HepG2 (cell line): ENCODE results near the gene LCE6A. TPM values are rescaled to one million over a fixed set of nuclear protein-coding genes. Genes with fewer than 3 reads are reported as not detected.

Source experiments
- ATAC-seq: fragments of 200-7000 bp; cut with Tn5 transposase; 3 replicates; pipeline ENCODE4 v1.9.1; 2020; ENCODE audit warnings: mild to moderate bottlenecking, moderate library complexity
- BruUV-seq: library from RNA; stranded (reverse); fragments of 400-500 nt; replicated peaks from 2 replicates; lab custom pipeline; 2021; lab: Mats Ljungman, UMichigan
- CTCF ChIA-PET: fragments of 300-600 bp; formaldehyde crosslinking; extraction: SDS; loops from one replicate; lab custom pipeline; 2021; ENCODE audit warnings: low total read pairs, inconsistent platforms, low intra/inter-chr PET ratio; lab: Yijun Ruan, JAX
- POLR2A ChIA-PET: fragments of 350-600 bp; sonication (Branson Sonifier 250); formaldehyde crosslinking; loops from one replicate; lab custom pipeline; 2020; ENCODE audit warnings: antibody characterized with exemption, inconsistent platforms; lab: Yijun Ruan, JAX
- DNase-seq: peaks from one replicate; pipeline ENCODE4 v3.0.0-alpha.2; 2015; ENCODE audit warnings: low spot score
- FAIRE-seq: peaks from 3 replicates; lab custom pipeline; 2011; peaks lifted over from hg19 to GRCh38; lab: Jason Lieb, UNC
- H2AFZ ChIP-seq: one replicate; pipeline ENCODE4 v1.6.1; 2011; ENCODE audit warnings: low read length, inconsistent platforms
- H3K27ac ChIP-seq: fragments of 300-600 bp; 3 replicates; pipeline ENCODE4 v1.8.0; 2011; ENCODE audit warnings: mixed run types, mild to moderate bottlenecking, mixed read lengths, low read length, inconsistent platforms; ENCODE audit not compliant: insufficient read depth; ENCODE audit errors: extremely low read length
- H3K27me3 ChIP-seq, 2 experiments: fragments of 200-600 bp in 1 of 2; 2 replicates in 1 of 2; 3 replicates in 1 of 2; pipeline versions ENCODE4 v1.6.0 to v1.8.0; 2011; ENCODE audit warnings: low read length in 2 of 2, mild to moderate bottlenecking in 2 of 2, moderate library complexity in 2 of 2, inconsistent platforms in 1 of 2; ENCODE audit not compliant: insufficient read depth in 2 of 2, control insufficient read depth in 1 of 2
- H3K36me3 ChIP-seq, 2 experiments: fragments of 200-600 bp in 1 of 2; replicated peaks in 1 of 2; 2 replicates in 1 of 2; 3 replicates in 1 of 2; pipeline versions ENCODE4 v1.5.1 to v1.8.0; 2011; ENCODE audit warnings: low read length in 2 of 2, inconsistent platforms in 1 of 2; ENCODE audit not compliant: insufficient read depth in 2 of 2, control insufficient read depth in 1 of 2
- H3K4me1 ChIP-seq: 2 replicates; pipeline ENCODE4 v1.5.1; 2012; ENCODE audit warnings: low read length, inconsistent platforms; ENCODE audit not compliant: insufficient read depth
- H3K4me2 ChIP-seq: 2 replicates; pipeline ENCODE4 v1.6.0; 2011; ENCODE audit warnings: low read depth, low read length, inconsistent platforms
- H3K4me3 ChIP-seq, 3 experiments: fragments of 200-600 bp in 1 of 3; sonication (generic), shearing (Covaris generic) in 1 of 3; replicated peaks in 1 of 3; 2 replicates each; pipeline ENCODE4 v1.5.1; 2011 to 2016; ENCODE audit warnings: low read length in 3 of 3, inconsistent platforms in 2 of 3, low read depth in 2 of 3, mild to moderate bottlenecking in 2 of 3, control low read depth in 1 of 3, mixed read lengths in 1 of 3; ENCODE audit not compliant: insufficient read depth in 1 of 3
- H3K79me2 ChIP-seq: one replicate; pipeline ENCODE4 v1.6.1; 2011; ENCODE audit warnings: low read length, inconsistent platforms; ENCODE audit not compliant: insufficient read depth
- H3K9ac ChIP-seq: 2 replicates; pipeline ENCODE4 v1.6.0; 2011; ENCODE audit warnings: mild to moderate bottlenecking, low read depth, low read length, inconsistent platforms; ENCODE audit not compliant: insufficient read depth
- H3K9me3 ChIP-seq: 2 replicates; pipeline ENCODE4 v1.5.1; 2012; ENCODE audit warnings: mild to moderate bottlenecking, low read length
- H4K20me1 ChIP-seq: 2 replicates; pipeline ENCODE4 v1.6.0; 2011; ENCODE audit warnings: inconsistent platforms, mild to moderate bottlenecking, low read length, moderate library complexity; ENCODE audit not compliant: insufficient read depth
- CBX5 ChIP-seq: sonication (generic); formaldehyde crosslinking; IDR thresholded peaks from 2 replicates; pipeline ENCODE4 v1.4.0; 2020; ENCODE audit warnings: missing genetic modification reagents, borderline replicate concordance
- CHD2 ChIP-seq: IDR thresholded peaks from 2 replicates; pipeline ENCODE4 v1.6.1; 2011; ENCODE audit warnings: low read depth, low read length, improper control_type of control experiment
- CREB3 ChIP-seq: sonication (generic); formaldehyde crosslinking; IDR thresholded peaks from 2 replicates; pipeline ENCODE4 v1.5.0; 2020; ENCODE audit warnings: missing genetic modification reagents
- HNRNPH1 ChIP-seq: fragments of 200-400 bp; formaldehyde crosslinking; optimal IDR thresholded peaks from 2 replicates; pipeline ENCODE3; 2017; ENCODE audit warnings: mild to moderate bottlenecking, low read depth, low read length
- MYC ChIP-seq: sonication (generic); formaldehyde crosslinking; IDR thresholded peaks from 2 replicates; pipeline ENCODE4 v1.9.0; 2021; ENCODE audit warnings: missing genetic modification reagents, borderline replicate concordance
- SCMH1 ChIP-seq: sonication (generic); formaldehyde crosslinking; IDR thresholded peaks from 2 replicates; pipeline ENCODE4 v1.9.0; 2021; ENCODE audit warnings: missing genetic modification reagents, mild to moderate bottlenecking, borderline replicate concordance
- SNAPC2 ChIP-seq: sonication (generic); formaldehyde crosslinking; IDR thresholded peaks from 2 replicates; pipeline ENCODE4 v1.8.1; 2022; ENCODE audit warnings: mild to moderate bottlenecking, missing genetic modification reagents
- TBL1XR1 ChIP-seq: fragments of 150-350 bp; IDR thresholded peaks from 2 replicates; pipeline ENCODE4 v1.6.1; 2014; ENCODE audit warnings: borderline replicate concordance, low read length; ENCODE audit not compliant: partially characterized antibody
- ZBTB2 ChIP-seq: sonication (generic); formaldehyde crosslinking; IDR thresholded peaks from 2 replicates; pipeline ENCODE4 v1.8.0; 2022; ENCODE audit warnings: low read depth, missing genetic modification reagents
- ZFP37 ChIP-seq: sonication (generic); formaldehyde crosslinking; IDR thresholded peaks from 2 replicates; pipeline ENCODE4 v1.4.0; 2020; ENCODE audit warnings: missing genetic modification reagents, borderline replicate concordance
- ZNF788 ChIP-seq: sonication (generic); formaldehyde crosslinking; IDR thresholded peaks from 2 replicates; pipeline ENCODE4 v1.5.0; 2020; ENCODE audit warnings: mild to moderate bottlenecking, missing genetic modification reagents, borderline replicate concordance
- WGBS: methylation state at CpG from one replicate; pipeline ENCODE4 v1.1.6; 2017; ENCODE audit warnings: low lambda C conversion rate; 5-methylcytosine and 5-hydroxymethylcytosine counted together
- in situ Hi-C: cut with HindIII; loops from 2 replicates; pipeline ENCODE4 v1.10.0; 2017; ENCODE audit warnings: low pct_unique_long_range_greater_than_20kb; ENCODE audit not compliant: extremely low pct_ligation_motif_present
- intact Hi-C: fragments of 100-400 bp; cut with micrococcal nuclease; formaldehyde crosslinking; loops from one replicate; pipeline ENCODE4 v1.10.0; 2022; ENCODE audit not compliant: unreplicated experiment
- polyA plus RNA-seq, 8 experiments: library from polyadenylated mRNA; depleted of rRNA in 3 of 8; stranded (reverse) in 7 of 8; unstranded in 1 of 8; fragments of >200 nt; fragmentation: Illumina TruSeq in 4 of 8; extraction: Trizol in 4 of 8; gene quantifications; 2 replicates each; pipeline versions ENCODE4 v1.2.1 to v1.2.3, GENCODE V29; 2011 to 2016; ENCODE audit warnings: low read depth in 4 of 8, missing spikeins in 1 of 8, mixed read lengths in 1 of 8; ENCODE audit not compliant: insufficient read depth in 1 of 8
- total RNA-seq, 5 experiments: library from RNA; depleted of rRNA; stranded (reverse); fragments of >200 nt; fragmentation: Illumina TruSeq; extraction: Trizol; gene quantifications; 2 replicates each; pipeline ENCODE4 v1.2.3, GENCODE V29; 2016; ENCODE audit warnings: low read depth in 1 of 5

LCE6A gene
- total and polyA plus RNA-seq, 2 of the 13 experiments (the other 11 are each of a cell fraction or from before 2014, with no cell fraction given), result not detected

GRCh38 chr1:152873495-152873894 is 30.8 kb downstream of the LCE6A start:
- intact Hi-C loops (no loop called here), in situ Hi-C loops (loop anchor here (5.0 to 10.0 kb wide), 3 partner anchors 54 to 351 kb away; no protein-coding TSS in a partner anchor)
- no peak overlapping the region for H3K27ac ChIP-seq
- H3K79me2 ChIP-seq, result no peaks in the 10 kb centered on the region
- DNase-seq (no peak), FAIRE-seq (no peak), ATAC-seq (no peak)
- H2AFZ ChIP-seq, result no peak overlapping the region
- CTCF ChIA-PET, result no interaction called here
- peaks cover 6% of the 10 kb centered on the region for H3K4me1 ChIP-seq
- POLR2A ChIA-PET, result no interaction called here
- no peaks in the 10 kb centered on the region for H3K36me3 ChIP-seq
- TF ChIP-seq SNAPC2 (CRISPR knock-in tag) (no peak), CBX5 (CRISPR knock-in tag) (no peak)
- no peaks in the 10 kb centered on the region for H4K20me1 ChIP-seq
- H3K4me3 ChIP-seq, result no peak overlapping the region
- BruUV-seq, result no TSS peak
- H3K9ac ChIP-seq, result no peak overlapping the region
- H3K27me3 ChIP-seq, result no peaks in the 10 kb centered on the region
- no peaks in the 10 kb centered on the region for H3K9me3 ChIP-seq
- no peak overlapping the region for H3K4me2 ChIP-seq

DNA sequence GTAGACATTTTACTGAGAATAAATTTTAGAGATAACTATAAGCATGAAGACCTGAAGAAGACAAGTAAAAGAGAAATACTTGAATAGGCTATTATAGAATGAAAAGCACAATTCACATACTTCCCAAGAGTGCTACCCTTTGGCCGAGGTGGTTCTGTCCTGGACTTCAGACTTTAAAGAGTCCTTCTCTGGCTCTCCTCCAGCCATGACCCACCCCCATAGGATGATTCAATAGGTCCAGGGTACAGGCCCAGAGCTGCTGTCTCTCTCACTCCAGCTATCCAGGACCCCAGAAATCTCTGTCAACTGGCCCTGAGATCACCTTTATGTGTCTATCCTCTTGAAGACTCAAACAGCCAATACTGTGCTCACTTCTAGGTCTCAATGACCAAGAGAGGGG is 34.2 kb downstream of the LCE6A start:
- no peak for ATAC-seq
- in situ Hi-C loops, result loop anchor here (10.0 kb wide), 2 partner anchors 318 to 348 kb away; no protein-coding TSS in a partner anchor

More for the DNA sequence above, 34.2 kb downstream of the LCE6A start:
- ChIA-PET CTCF (no interaction called here), POLR2A (no interaction called here)
- H3K27ac ChIP-seq, result no peak overlapping the region
- no peaks in the 10 kb centered on the region for H4K20me1 ChIP-seq
- WGBS, result 0% methylated on average over 1 of the region's 1 CpG
- DNase-seq, result peak; percentile 7
- no peak overlapping the region for H3K9ac ChIP-seq
- TF ChIP-seq HNRNPH1 (no peak), ZFP37 (CRISPR knock-in tag) (no peak), SCMH1 (CRISPR knock-in tag) (no peak), CHD2 (no peak), ZNF788 (CRISPR knock-in tag) (no peak), TBL1XR1 (no peak), CREB3 (no peak), MYC (no peak), ZBTB2 (no peak)
- no peaks in the 10 kb centered on the region for H3K27me3 ChIP-seq
- H3K4me2 ChIP-seq, result no peak overlapping the region
- H3K36me3 ChIP-seq, result no peaks in the 10 kb centered on the region
- no peak overlapping the region for H2AFZ ChIP-seq
- H3K4me1 ChIP-seq, result peaks cover 6% of the 10 kb centered on the region
- H3K4me3 ChIP-seq, result no peak overlapping the region
- no peaks in the 10 kb centered on the region for H3K79me2 ChIP-seq
- BruUV-seq, result no TSS peak
- H3K9me3 ChIP-seq, result no peaks in the 10 kb centered on the region
- FAIRE-seq, result no peak
- intact Hi-C loops, result no loop called here
